ENCODE data around the gene PRKAG1. TPM values are rescaled to one million over a fixed set of nuclear protein-coding genes. Genes with fewer than 3 reads are reported as not detected.

PRKAG1 gene
- total RNA-seq, 1 donor from 2014 or later = 68.5 TPM

GRCh38 chr12:49051777-49052438 is 33.3 kb upstream of the PRKAG1 start:
- peaks cover 4% of the 10 kb centered on the region for H3K36me3 ChIP-seq (ENCODE audit: control insufficient read depth, insufficient read depth, low read length)
- H3K4me3 ChIP-seq (ENCODE audit: low read depth, low read length) = no peak overlapping the region
- no peak for TF ChIP-seq CTCF (IDR thresholded peaks at IDR 0.05; ENCODE audit: insufficient read depth, low read length, poor library complexity, severe bottlenecking)
- no peaks in the 10 kb centered on the region for H3K27me3 ChIP-seq (ENCODE audit: control insufficient read depth, insufficient read depth, low read length)
- DNase-seq (ENCODE audit: low read depth) = no peak

GRCh38 chr12:49051373-49051764 is 32.8 kb upstream of the PRKAG1 start:
- DNase-seq (ENCODE audit: low read depth) = no peak
- H3K27me3 ChIP-seq (ENCODE audit: control insufficient read depth, insufficient read depth, low read length) = no peaks in the 10 kb centered on the region
- no peak overlapping the region for H3K4me3 ChIP-seq (ENCODE audit: low read depth, low read length)
- no peak for TF ChIP-seq CTCF (IDR thresholded peaks at IDR 0.05; ENCODE audit: insufficient read depth, low read length, poor library complexity, severe bottlenecking)
- H3K36me3 ChIP-seq (ENCODE audit: control insufficient read depth, insufficient read depth, low read length) = peaks cover 4% of the 10 kb centered on the region

GRCh38 chr12:49050507-49051372 is 32.2 kb upstream of the PRKAG1 start:
- Histone ChIP-seq H3K36me3 (ENCODE audit: control insufficient read depth, insufficient read depth, low read length) (peaks cover 7% of the 10 kb centered on the region), H3K4me3 (ENCODE audit: low read depth, low read length) (no peak overlapping the region), H3K27me3 (ENCODE audit: control insufficient read depth, insufficient read depth, low read length) (no peaks in the 10 kb centered on the region)
- TF ChIP-seq CTCF (IDR thresholded peaks at IDR 0.05; ENCODE audit: insufficient read depth, low read length, poor library complexity, severe bottlenecking) = no peak
- DNase-seq (ENCODE audit: low read depth) = no peak

- no peak for DNase-seq (ENCODE audit: low read depth)
Measured at GRCh38 chr12:49049566-49050224, 31.1 kb upstream of the PRKAG1 start.

GRCh38 chr12:49048953-49049352 is 30.4 kb upstream of the PRKAG1 start:
- no peak for TF ChIP-seq CTCF (IDR thresholded peaks at IDR 0.05; ENCODE audit: insufficient read depth, low read length, poor library complexity, severe bottlenecking)
- no peaks in the 10 kb centered on the region for H3K27me3 ChIP-seq (ENCODE audit: control insufficient read depth, insufficient read depth, low read length)
- no peak overlapping the region for H3K4me3 ChIP-seq (ENCODE audit: low read depth, low read length)
- DNase-seq (ENCODE audit: low read depth) = no peak
- peaks cover 8% of the 10 kb centered on the region for H3K36me3 ChIP-seq (ENCODE audit: control insufficient read depth, insufficient read depth, low read length)

More at GRCh38 chr12:49049566-49050224, 31.1 kb upstream of the PRKAG1 start:
- Histone ChIP-seq H3K27me3 (ENCODE audit: control insufficient read depth, insufficient read depth, low read length) (no peaks in the 10 kb centered on the region), H3K36me3 (ENCODE audit: control insufficient read depth, insufficient read depth, low read length) (peaks cover 7% of the 10 kb centered on the region), H3K4me3 (ENCODE audit: low read depth, low read length) (no peak overlapping the region)
- TF ChIP-seq CTCF (IDR thresholded peaks at IDR 0.05; ENCODE audit: insufficient read depth, low read length, poor library complexity, severe bottlenecking) = no peak
